ENCODE results near the gene TCAP. TPM values are rescaled to one million over a fixed set of nuclear protein-coding genes. Genes with fewer than 3 reads are reported as not detected.

TCAP gene
- total and polyA plus RNA-seq, 10 of the 15 experiments (the other 5 are each of a cell fraction or from before 2014, with no cell fraction given), result 0.17 to 1.0 (median 0.36) TPM; not detected in 3

DNA sequence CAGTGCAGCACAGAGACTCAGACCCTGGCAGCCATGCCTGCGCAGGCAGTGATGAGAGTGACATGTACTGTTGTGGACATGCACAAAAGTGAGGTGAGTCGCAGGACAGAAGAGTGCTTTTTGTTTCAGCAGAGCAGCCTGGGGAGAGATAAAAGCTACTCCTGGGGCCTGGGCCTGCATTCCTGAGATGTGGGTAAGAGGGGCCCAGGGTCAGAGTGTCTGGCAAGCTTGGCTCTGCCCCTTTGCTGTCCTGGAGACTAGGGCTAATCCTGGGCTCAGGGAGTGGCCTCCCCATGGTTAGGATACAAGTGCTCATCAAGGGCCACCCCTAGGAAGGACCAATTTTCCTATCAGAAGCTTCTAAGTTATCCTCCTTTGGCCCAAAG lies 29.9 kb downstream of the TCAP start:
- no peak overlapping the region for H3K9ac ChIP-seq (ENCODE audit: control insufficient read depth, insufficient read depth, low read length)
- no peak overlapping the region for H2AFZ ChIP-seq (ENCODE audit: control insufficient read depth, low read depth, low read length)
- H3K4me3 ChIP-seq, result no peak overlapping the region
- ChIA-PET CTCF (interaction anchor here (0.6 to 1.1 kb wide), 2 partner anchors 8 to 82 kb away, joined by 3 read pairs; no protein-coding TSS in a partner anchor), SMC1A (ENCODE audit: uncharacterized antibody, unreplicated experiment) (interaction anchor here (1.2 kb wide), 1 partner anchor 12 kb away, joined by 3 read pairs; no protein-coding TSS in a partner anchor), POLR2A (no interaction called here), RAD21 (ENCODE audit: unreplicated experiment) (no interaction called here)
- no peaks in the 10 kb centered on the region for H4K20me1 ChIP-seq (ENCODE audit: control insufficient read depth, insufficient read depth)
- H3K9me3 ChIP-seq (replicated peaks; ENCODE audit: control insufficient read depth, insufficient read depth, low read length), result no peaks in the 10 kb centered on the region
- no peaks in the 10 kb centered on the region for H3K4me1 ChIP-seq (ENCODE audit: control insufficient read depth, insufficient read depth, low read length)
- H3K79me2 ChIP-seq (ENCODE audit: control insufficient read depth, insufficient read depth, low read length), result no peaks in the 10 kb centered on the region
- H3K27me3 ChIP-seq (replicated peaks in 1 of 2; ENCODE audit: control insufficient read depth in 2 of 2, insufficient read depth in 2 of 2, low read length in 1 of 2), result no peaks in the 10 kb centered on the region
- no peak overlapping the region for H3K27ac ChIP-seq (ENCODE audit: control insufficient read depth, insufficient read depth)
- H3K36me3 ChIP-seq (ENCODE audit: control insufficient read depth in 2 of 2, insufficient read depth in 2 of 2, low read length in 1 of 2), result no peaks in the 10 kb centered on the region
- BruUV-seq (replicated peaks), result no TSS peak
- TF ChIP-seq RAD21 (IDR thresholded peaks at IDR 0.05; ENCODE audit: insufficient read depth, low read depth, low read length) (no peak), SREBF1 (IDR thresholded peaks at IDR 0.05; ENCODE audit: low read length) (no peak), NBN (IDR thresholded peaks at IDR 0.05) (no peak), WRNIP1 (IDR thresholded peaks at IDR 0.05; ENCODE audit: borderline replicate concordance, low read depth, low read length) (no peak), MYB (IDR thresholded peaks at IDR 0.05; ENCODE audit: borderline replicate concordance, low read depth, low read length) (no peak), PAX8 (IDR thresholded peaks at IDR 0.05) (no peak), SMAD5 (IDR thresholded peaks at IDR 0.05; ENCODE audit: low read depth) (no peak), GATAD2B (conservative IDR thresholded peaks at IDR 0.05; ENCODE audit: low read depth) (no peak)
- TF ChIP-seq, protein P1, sequence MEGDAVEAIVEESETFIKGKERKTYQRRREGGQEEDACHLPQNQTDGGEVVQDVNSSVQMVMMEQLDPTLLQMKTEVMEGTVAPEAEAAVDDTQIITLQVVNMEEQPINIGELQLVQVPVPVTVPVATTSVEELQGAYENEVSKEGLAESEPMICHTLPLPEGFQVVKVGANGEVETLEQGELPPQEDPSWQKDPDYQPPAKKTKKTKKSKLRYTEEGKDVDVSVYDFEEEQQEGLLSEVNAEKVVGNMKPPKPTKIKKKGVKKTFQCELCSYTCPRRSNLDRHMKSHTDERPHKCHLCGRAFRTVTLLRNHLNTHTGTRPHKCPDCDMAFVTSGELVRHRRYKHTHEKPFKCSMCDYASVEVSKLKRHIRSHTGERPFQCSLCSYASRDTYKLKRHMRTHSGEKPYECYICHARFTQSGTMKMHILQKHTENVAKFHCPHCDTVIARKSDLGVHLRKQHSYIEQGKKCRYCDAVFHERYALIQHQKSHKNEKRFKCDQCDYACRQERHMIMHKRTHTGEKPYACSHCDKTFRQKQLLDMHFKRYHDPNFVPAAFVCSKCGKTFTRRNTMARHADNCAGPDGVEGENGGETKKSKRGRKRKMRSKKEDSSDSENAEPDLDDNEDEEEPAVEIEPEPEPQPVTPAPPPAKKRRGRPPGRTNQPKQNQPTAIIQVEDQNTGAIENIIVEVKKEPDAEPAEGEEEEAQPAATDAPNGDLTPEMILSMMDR (IDR thresholded peaks at IDR 0.05 in 2 of 3, conservative IDR thresholded peaks at IDR 0.05 in 1 of 3; ENCODE audit: control insufficient read depth in 2 of 3, extremely low read depth in 1 of 3, insufficient read depth in 1 of 3, low read depth in 3 of 3, low read length in 3 of 3), result no peak
- TF ChIP-seq, protein P2, sequence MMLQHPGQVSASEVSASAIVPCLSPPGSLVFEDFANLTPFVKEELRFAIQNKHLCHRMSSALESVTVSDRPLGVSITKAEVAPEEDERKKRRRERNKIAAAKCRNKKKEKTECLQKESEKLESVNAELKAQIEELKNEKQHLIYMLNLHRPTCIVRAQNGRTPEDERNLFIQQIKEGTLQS (IDR thresholded peaks at IDR 0.05; ENCODE audit: borderline replicate concordance, extremely low read depth, low read depth, low read length), result no peak
- DNase-seq (ENCODE audit: low read depth, low spot score) (no peak), ATAC-seq (no peak), FAIRE-seq (no peak)
- no peak overlapping the region for H3K4me2 ChIP-seq (ENCODE audit: control insufficient read depth, insufficient read depth)
- 98% methylated on average over 2 of the region's 2 CpGs for WGBS (ENCODE audit: insufficient coverage, insufficient replicate concordance, low lambda C conversion rate, missing lambda C conversion rate)
- in situ Hi-C loops (cut with MboI), result no loop called here
- intact Hi-C loops (cut with micrococcal nuclease; ENCODE audit: unreplicated experiment), result no loop called here
